H1 (cell line): ENCODE results near the gene TNFRSF11A. TPM values are rescaled to one million over a fixed set of nuclear protein-coding genes. Genes with fewer than 3 reads are reported as not detected.

Experiments
- CTCF ChIA-PET: fragments of 300-600 bp; sonication (Branson Sonifier 250); formaldehyde crosslinking; loops from one replicate; lab custom pipeline; 2021; ENCODE audit not compliant: partially characterized antibody; lab: Charles Lee
- POLR2A ChIA-PET: fragments of 300-600 bp; sonication (Branson Sonifier 250); formaldehyde crosslinking; loops from one replicate; lab custom pipeline; 2021; ENCODE audit warnings: inconsistent platforms; ENCODE audit not compliant: partially characterized antibody; lab: Charles Lee
- DNase-seq, 2 experiments: peaks; one replicate each; pipeline versions ENCODE4 v3.0.0 to v3.0.0-alpha.2; 2010 to 2022; ENCODE audit warnings: low spot score in 2 of 2, low read depth in 1 of 2, mixed read lengths in 1 of 2
- FAIRE-seq: peaks from 2 replicates; lab custom pipeline; 2011; peaks lifted over from hg19 to GRCh38; lab: Jason Lieb, UNC
- H2AFZ ChIP-seq: 2 replicates; pipeline ENCODE4 v1.8.1; 2012; ENCODE audit warnings: low read length, inconsistent platforms
- H2AK5ac ChIP-seq: 2 replicates; pipeline ENCODE4 v1.6.1; 2013; ENCODE audit warnings: low read depth, low read length
- H2BK120ac ChIP-seq: replicated peaks from 2 replicates; pipeline ENCODE3; 2013; ENCODE audit warnings: low read depth, low read length, inconsistent platforms
- H2BK12ac ChIP-seq: 2 replicates; pipeline ENCODE4 v1.6.1; 2013; ENCODE audit warnings: low read depth, low read length
- H2BK15ac ChIP-seq: 2 replicates; pipeline ENCODE4 v1.6.1; 2013; ENCODE audit warnings: low read length
- H2BK20ac ChIP-seq: 2 replicates; pipeline ENCODE4 v1.6.1; 2013; ENCODE audit warnings: low read length
- H2BK5ac ChIP-seq: 2 replicates; pipeline ENCODE4 v1.6.1; 2013; ENCODE audit warnings: low read depth, low read length
- H3K14ac ChIP-seq: 2 replicates; pipeline ENCODE4 v1.6.1; 2013; ENCODE audit warnings: inconsistent platforms; ENCODE audit not compliant: insufficient read length
- H3K18ac ChIP-seq: 2 replicates; pipeline ENCODE4 v1.6.1; 2013; ENCODE audit warnings: low read length; ENCODE audit errors: extremely low read depth
- H3K23ac ChIP-seq: 2 replicates; pipeline ENCODE4 v1.6.1; 2013; ENCODE audit warnings: inconsistent platforms; ENCODE audit not compliant: insufficient read length
- H3K23me2 ChIP-seq: 2 replicates; pipeline ENCODE4 v1.6.1; 2013; ENCODE audit warnings: low read depth, low read length
- H3K27ac ChIP-seq: 2 replicates; pipeline ENCODE4 v1.6.1; 2011; ENCODE audit warnings: low read depth, low read length, inconsistent platforms
- H3K27me3 ChIP-seq, 4 experiments: replicated peaks in 1 of 4; 1 replicate in 1 of 4; 2 replicates in 3 of 4; pipeline versions ENCODE4 v1.6.1 to v1.8.1; 2011 to 2013; ENCODE audit warnings: low read length in 3 of 4, mild to moderate bottlenecking in 3 of 4, inconsistent platforms in 2 of 4, mixed read lengths in 2 of 4, moderate library complexity in 1 of 4; ENCODE audit not compliant: control insufficient read depth in 3 of 4, insufficient read depth in 3 of 4; ENCODE audit errors: extremely low read depth in 1 of 4
- H3K36me3 ChIP-seq, 4 experiments: 2 replicates each; pipeline versions ENCODE4 v1.6.1 to v1.8.1; 2011 to 2013; ENCODE audit warnings: mild to moderate bottlenecking in 4 of 4, low read length in 3 of 4, moderate library complexity in 2 of 4, control low read depth in 1 of 4, inconsistent platforms in 1 of 4; ENCODE audit not compliant: insufficient read depth in 4 of 4, control insufficient read depth in 2 of 4
- H3K4ac ChIP-seq: replicated peaks from 2 replicates; pipeline ENCODE3; 2013; ENCODE audit warnings: low read length, low read depth, mixed read lengths, inconsistent platforms; ENCODE audit not compliant: insufficient read length
- H3K4me1 ChIP-seq, 4 experiments: replicated peaks in 1 of 4; 1 replicate in 1 of 4; 2 replicates in 3 of 4; pipeline versions ENCODE4 v1.6.1 to v1.8.1; 2011 to 2013; ENCODE audit warnings: low read length in 3 of 4, inconsistent platforms in 2 of 4, mixed read lengths in 1 of 4; ENCODE audit not compliant: insufficient read depth in 4 of 4, control insufficient read depth in 3 of 4
- H3K4me2 ChIP-seq, 2 experiments: 2 replicates each; pipeline versions ENCODE4 v1.6.1 to v1.8.1; 2011 to 2013; ENCODE audit warnings: low read depth in 2 of 2, low read length in 2 of 2, control low read depth in 1 of 2, inconsistent platforms in 1 of 2, mild to moderate bottlenecking in 1 of 2; ENCODE audit not compliant: insufficient read depth in 1 of 2
- H3K4me3 ChIP-seq, 4 experiments: fragments of 200-600, 300-600 bp in 1 of 4; sonication (generic), shearing (Covaris generic), sonication (Bioruptor Twin) in 1 of 4; 2 replicates each; pipeline versions ENCODE4 v1.5.1 to v1.8.1; 2011 to 2016; ENCODE audit warnings: low read length in 4 of 4, low read depth in 3 of 4, control low read depth in 2 of 4, inconsistent platforms in 2 of 4, mild to moderate bottlenecking in 2 of 4, mixed read lengths in 1 of 4, moderate library complexity in 1 of 4; ENCODE audit not compliant: insufficient read depth in 2 of 4; ENCODE audit errors: extremely low read depth in 1 of 4
- H3K56ac ChIP-seq: replicated peaks from 2 replicates; pipeline ENCODE3; 2013; ENCODE audit warnings: low read depth, mild to moderate bottlenecking, mixed read lengths, low read length, inconsistent platforms; ENCODE audit not compliant: insufficient read length
- H3K79me1 ChIP-seq: 2 replicates; pipeline ENCODE4 v1.6.1; 2013; ENCODE audit warnings: low read depth, low read length, control low read depth
- H3K79me2 ChIP-seq, 2 experiments: 2 replicates each; pipeline versions ENCODE4 v1.6.1 to v1.8.1; 2012 to 2013; ENCODE audit warnings: low read length in 2 of 2, mild to moderate bottlenecking in 2 of 2, inconsistent platforms in 1 of 2; ENCODE audit not compliant: insufficient read depth in 2 of 2, control insufficient read depth in 1 of 2
- H3K9ac ChIP-seq, 4 experiments: replicated peaks in 1 of 4; 1 replicate in 1 of 4; 2 replicates in 3 of 4; pipeline versions ENCODE4 v1.6.1 to v1.8.1; 2011 to 2013; ENCODE audit warnings: low read depth in 3 of 4, low read length in 3 of 4, control low read depth in 2 of 4, mild to moderate bottlenecking in 2 of 4, moderate library complexity in 2 of 4, inconsistent platforms in 1 of 4; ENCODE audit errors: extremely low read depth in 1 of 4
- H3K9me3 ChIP-seq, 2 experiments: 2 replicates each; pipeline versions ENCODE4 v1.6.1 to v1.8.1; 2012 to 2013; ENCODE audit warnings: mild to moderate bottlenecking in 2 of 2, moderate library complexity in 2 of 2, control low read depth in 1 of 2, inconsistent platforms in 1 of 2, low read depth in 1 of 2, low read length in 1 of 2, mixed read lengths in 1 of 2; ENCODE audit not compliant: insufficient read depth in 2 of 2
- H4K20me1 ChIP-seq, 2 experiments: replicated peaks in 1 of 2; 2 replicates each; pipeline versions ENCODE3 to v1.8.1; 2011 to 2013; ENCODE audit warnings: inconsistent platforms in 2 of 2, low read length in 2 of 2, mild to moderate bottlenecking in 1 of 2; ENCODE audit not compliant: insufficient read depth in 2 of 2, control insufficient read depth in 1 of 2
- H4K5ac ChIP-seq: 2 replicates; pipeline ENCODE4 v1.6.1; 2013; ENCODE audit warnings: low read length, low read depth, mixed read lengths, inconsistent platforms; ENCODE audit not compliant: insufficient read length
- H4K8ac ChIP-seq: 2 replicates; pipeline ENCODE4 v1.8.0; 2013; ENCODE audit warnings: mild to moderate bottlenecking, moderate library complexity, low read length, inconsistent platforms; ENCODE audit not compliant: insufficient read depth; ENCODE audit errors: extremely low read depth
- H4K91ac ChIP-seq: replicated peaks from 2 replicates; pipeline ENCODE3; 2013; ENCODE audit warnings: low read length, mixed read lengths, inconsistent platforms; ENCODE audit not compliant: insufficient read length
- CHD2 ChIP-seq: IDR thresholded peaks from 2 replicates; pipeline ENCODE4 v1.6.1; 2012; ENCODE audit warnings: low read length, improper control_type of control experiment
- CREB1 ChIP-seq: IDR thresholded peaks from 2 replicates; pipeline ENCODE4 v1.6.1; 2012; ENCODE audit warnings: inconsistent platforms
- EP300 ChIP-seq, 2 experiments: IDR thresholded peaks; 1 replicate in 1 of 2; 2 replicates in 1 of 2; pipeline ENCODE4 v1.6.1; 2011 to 2012; ENCODE audit warnings: low read depth in 2 of 2, low read length in 2 of 2, mild to moderate bottlenecking in 2 of 2, borderline replicate concordance in 1 of 2, inconsistent platforms in 1 of 2, moderate library complexity in 1 of 2
- MAFK ChIP-seq: IDR thresholded peaks from 2 replicates; pipeline ENCODE4 v1.6.1; 2012; ENCODE audit warnings: low read depth, mild to moderate bottlenecking, improper control_type of control experiment, low read length
- NRF1 ChIP-seq: IDR thresholded peaks from 2 replicates; pipeline ENCODE4 v1.6.1; 2011; ENCODE audit warnings: mild to moderate bottlenecking, low read depth, low read length, improper control_type of control experiment
- SIX5 ChIP-seq: IDR thresholded peaks from 2 replicates; pipeline ENCODE4 v1.6.1; 2011; ENCODE audit warnings: mild to moderate bottlenecking, low read depth, low read length
- SRF ChIP-seq: IDR thresholded peaks from 2 replicates; pipeline ENCODE4 v1.6.1; 2011; ENCODE audit warnings: mild to moderate bottlenecking, low read depth, low read length, moderate library complexity
- WGBS, 2 experiments: shearing (Covaris generic) in 1 of 2; methylation state at CpG; one replicate each; pipeline versions ENCODE4 v1.1.6 to v1.1.7; 2013 to 2015; ENCODE audit warnings: low lambda C conversion rate in 2 of 2, mixed read lengths in 2 of 2, inconsistent platforms in 1 of 2, low coverage in 1 of 2, missing lambda C conversion rate in 1 of 2; ENCODE audit not compliant: insufficient replicate concordance in 2 of 2, insufficient coverage in 1 of 2, insufficient read length in 1 of 2; ENCODE audit errors: extremely low coverage in 1 of 2, missing lambda C conversion rate in 1 of 2; 5-methylcytosine and 5-hydroxymethylcytosine counted together
- polyA plus RNA-seq, 7 experiments: library from polyadenylated mRNA; depleted of rRNA in 3 of 7; stranded (reverse) in 5 of 7; unstranded in 2 of 7; fragments of >200 nt in 5 of 7; fragments of 200-250 nt in 2 of 7; gene quantifications; 1 replicate in 5 of 7; 2 replicates in 1 of 7; 4 replicates in 1 of 7; pipeline versions ENCODE4 v1.2.1 to v1.2.3, GENCODE V29; 2011 to 2013; ENCODE audit warnings: missing spikeins in 2 of 7, mixed read lengths in 2 of 7
- total RNA-seq: library from RNA; stranded (reverse); fragmentation: NEBNext Ultra II Directional; extraction: Animal tissue kit (Norgen Biotek cat#: 25700); gene quantifications from 2 replicates; pipeline ENCODE4 v1.2.1, GENCODE V29; 2021

Gene TNFRSF11A
- total and polyA plus RNA-seq, 2 of the 8 experiments (the other 6 are each of a cell fraction or from before 2014, with no cell fraction given), result 8.7 to 10.6 TPM

DNA sequence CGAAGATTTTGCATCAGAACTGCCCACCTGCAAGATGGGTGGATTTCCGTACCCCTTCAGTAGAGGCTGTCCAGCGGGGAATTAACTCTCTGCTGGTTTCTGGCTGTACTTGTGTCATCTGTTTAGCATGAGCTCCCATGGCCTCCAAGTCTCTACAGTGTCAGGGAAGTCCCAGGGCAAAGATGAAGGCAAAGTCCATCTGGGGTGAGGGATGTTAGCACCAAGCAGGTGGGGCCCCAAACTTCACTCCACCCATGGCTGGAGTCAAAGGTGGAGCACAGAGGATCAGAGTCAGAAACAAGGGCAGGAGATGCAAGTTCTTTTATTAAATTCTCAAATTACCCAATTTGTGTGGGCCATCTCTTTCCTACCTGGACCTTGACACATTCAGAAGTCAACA, 78.0 kb downstream of the TNFRSF11A start:
- Histone ChIP-seq H2BK20ac (no peak overlapping the region), H3K79me2 (no peaks in the 10 kb centered on the region), H2BK12ac (no peak overlapping the region), H3K14ac (no peak overlapping the region), H2BK15ac (no peak overlapping the region), H4K8ac (no peak overlapping the region; the same call in 1 of the 2 replicates), H3K79me1 (no peaks in the 10 kb centered on the region), H4K20me1 (no peaks in the 10 kb centered on the region), H3K4me1 (peaks cover 0 to 6% (median 3%) of the 10 kb centered on the region in 4 experiments; a peak in 3 of 7 replicates), H4K91ac (no peak overlapping the region), H3K4ac (no peak overlapping the region), H3K18ac (no peak overlapping the region), H3K4me3 (no peak overlapping the region), H3K56ac (no peak overlapping the region), H3K23me2 (no peaks in the 10 kb centered on the region), H2BK120ac (no peak overlapping the region), H2AFZ (no peak overlapping the region), H2BK5ac (no peak overlapping the region), H3K27ac (no peak overlapping the region), H3K9me3 (peaks cover 0 to 8% of the 10 kb centered on the region in 2 experiments; a peak in 1 of 4 replicates), H4K5ac (no peak overlapping the region), H3K36me3 (no peaks in the 10 kb centered on the region), H3K9ac (no peak overlapping the region), H3K27me3 (no peaks in the 10 kb centered on the region), H2AK5ac (no peak overlapping the region), H3K23ac (no peak overlapping the region), H3K4me2 (no peak overlapping the region)
- WGBS, 2 experiments, result 98% methylated on average over 3 of the region's 3 CpGs; no CpG with 5 or more reads in 1 of the 2 experiments
- FAIRE-seq, result no peak
- no peak for DNase-seq
- CTCF ChIA-PET, result interaction anchor here (5.3 kb wide), 1 partner anchor 14 kb away, joined by 36 read pairs; no protein-coding TSS in a partner anchor
- POLR2A ChIA-PET, result no interaction called here
- TF ChIP-seq CHD2 (no peak), NRF1 (no peak), SRF (no peak), CREB1 (no peak), SIX5 (no peak), MAFK (no peak), EP300 (IDR thresholded peaks at IDR 0.05; ENCODE audit: borderline replicate concordance in 1 of 2, low read depth in 2 of 2, low read length in 2 of 2) (no peak)
